HG03521 (cell line): ENCODE results near the gene USP17L18.
"Not testable (repeated sequence)": the region's sequence is repeated elsewhere in the genome, so short reads cannot be mapped to it uniquely, and the experiment has no call there.

Source experiments
- ATAC-seq: cut with Tn5 transposase; IDR thresholded peaks from one replicate; pipeline ENCODE4 v1.9.1; 2021; ENCODE audit warnings: mild to moderate bottlenecking, moderate library complexity; ENCODE audit not compliant: unreplicated experiment

USP17L18 gene

GRCh38 chr4:9247953-9248680 lies at the start of gene USP17L18:
Gene USP17L18 (plus strand): TSS chr4:9248630. CDS start chr4:9248630, 0 bp downstream.
- not testable (repeated sequence) for ATAC-seq

- not testable (repeated sequence) for ATAC-seq
These were observed 38.1 kb upstream of the USP17L18 start, which contains the start of gene USP17L10 for GRCh38 chr4:9210357-9210756. Gene USP17L10 (plus strand): TSS chr4:9210657. CDS start chr4:9210657, 0 bp downstream.

GRCh38 chr4:9214701-9215100 lies 33.7 kb upstream of the USP17L18 start:
- not testable (repeated sequence) for ATAC-seq

GRCh38 chr4:9215105-9215504 lies 33.3 kb upstream of the USP17L18 start, which contains the start of gene USP17L11:
Gene USP17L11 (plus strand): TSS chr4:9215405. CDS start chr4:9215405, 0 bp downstream.
- not testable (repeated sequence) for ATAC-seq

- not testable (repeated sequence) for ATAC-seq
These were observed 28.6 kb upstream of the USP17L18 start, which contains the start of gene USP17L12 for GRCh38 chr4:9219852-9220251. Gene USP17L12 (plus strand): TSS chr4:9220152. CDS start chr4:9220152, 0 bp downstream.

- ATAC-seq = not testable (repeated sequence)
These were observed 23.8 kb upstream of the USP17L18 start, which contains the start of gene USP17L13 for GRCh38 chr4:9224596-9224995. Gene USP17L13 (plus strand): TSS chr4:9224896. CDS start chr4:9224896, 0 bp downstream.

GRCh38 chr4:9230249-9230648 lies 18.2 kb upstream of the USP17L18 start:
- not testable (repeated sequence) for ATAC-seq

GRCh38 chr4:9234085-9234484 lies 14.3 kb upstream of the USP17L18 start, which contains the start of gene USP17L15:
Gene USP17L15 (plus strand): TSS chr4:9234385. CDS start chr4:9234385, 0 bp downstream.
- ATAC-seq = not testable (repeated sequence)

- ATAC-seq = not testable (repeated sequence)
These were observed 10.0 kb upstream of the USP17L18 start for GRCh38 chr4:9238461-9238860.

GRCh38 chr4:9243579-9243978 lies 4.9 kb upstream of the USP17L18 start, which contains the start of gene USP17L17:
Gene USP17L17 (plus strand): TSS chr4:9243879. CDS start chr4:9243879, 0 bp downstream.
- not testable (repeated sequence) for ATAC-seq

GRCh38 chr4:9253078-9253477 lies 4.6 kb downstream of the USP17L18 start, which contains the start of gene USP17L19:
Gene USP17L19 (plus strand): TSS chr4:9253378. CDS start chr4:9253378, 0 bp downstream.
- ATAC-seq = not testable (repeated sequence)

- ATAC-seq = not testable (repeated sequence)
These were observed 9.4 kb downstream of the USP17L18 start, which contains the start of gene USP17L20 for GRCh38 chr4:9257824-9258223. Gene USP17L20 (plus strand): TSS chr4:9258124. CDS start chr4:9258124, 0 bp downstream.

- not testable (repeated sequence) for ATAC-seq
These were observed 14.1 kb downstream of the USP17L18 start, which contains the start of gene USP17L21 for GRCh38 chr4:9262572-9262971. Gene USP17L21 (plus strand): TSS chr4:9262872. CDS start chr4:9262872, 0 bp downstream.

GRCh38 chr4:9267319-9267718 lies 18.9 kb downstream of the USP17L18 start, which contains the start of gene USP17L22:
Gene USP17L22 (plus strand): TSS chr4:9267619. CDS start chr4:9267619, 0 bp downstream.
- not testable (repeated sequence) for ATAC-seq

GRCh38 chr4:9271719-9272118 lies 23.3 kb downstream of the USP17L18 start:
- not testable (repeated sequence) for ATAC-seq
